HG03196 (cell line): ENCODE data around the gene CUL5.

ENCODE experiments used
- ATAC-seq: cut with Tn5 transposase; IDR thresholded peaks from one replicate; pipeline ENCODE4 v1.9.1; 2021; ENCODE audit not compliant: unreplicated experiment

The CUL5 gene

GRCh38 chr11:108008656-108009496 is at the start of gene CUL5:
Gene CUL5 (plus strand): TSS chr11:108008898. CDS start chr11:108009349, 451 bp downstream.
- ATAC-seq = peak; percentile 89

- ATAC-seq = no peak
Observed at GRCh38 chr11:107961480-107961879, 47.2 kb upstream of the CUL5 start.

DNA sequence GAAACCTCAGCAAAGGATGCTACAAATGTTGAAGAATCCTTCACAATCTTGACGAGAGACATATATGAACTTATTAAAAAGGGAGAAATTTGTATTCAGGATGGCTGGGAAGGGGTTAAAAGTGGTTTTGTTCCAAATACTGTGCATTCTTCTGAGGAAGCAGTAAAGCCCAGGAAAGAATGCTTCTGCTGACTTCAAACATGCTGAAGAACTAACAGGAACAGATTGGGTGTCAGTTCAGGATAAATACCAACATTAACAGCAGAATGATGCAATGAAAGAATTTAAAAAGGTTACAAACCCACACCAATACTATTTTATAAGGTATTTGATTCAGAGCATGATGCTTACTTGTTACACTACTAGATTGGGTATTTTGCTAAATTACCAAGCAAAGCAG is 46.5 kb upstream of the CUL5 start:
- ATAC-seq = no peak

DNA sequence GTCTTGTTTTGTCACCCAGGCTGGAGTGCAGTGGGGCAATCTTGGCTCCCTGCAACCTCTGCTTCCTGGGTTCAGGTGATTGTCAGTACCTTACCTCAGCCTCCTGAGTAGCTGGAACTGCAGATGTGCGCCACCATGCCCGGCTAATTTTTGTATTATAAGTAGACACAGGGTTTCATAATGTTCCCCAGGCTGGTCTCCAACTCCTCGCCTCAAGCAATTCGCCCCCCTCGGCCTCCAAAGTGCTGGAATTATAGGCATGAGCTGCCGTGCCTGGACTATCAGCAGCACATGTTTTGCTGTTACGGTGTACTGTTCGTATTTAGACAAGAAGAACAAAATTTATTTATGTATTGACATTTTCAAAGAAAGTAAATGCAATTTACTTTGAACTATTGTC is 45.6 kb upstream of the CUL5 start:
- no peak for ATAC-seq

- ATAC-seq = no peak
Observed at GRCh38 chr11:107969219-107969618, 39.5 kb upstream of the CUL5 start.

GRCh38 chr11:107970049-107970448 is 38.6 kb upstream of the CUL5 start:
- ATAC-seq = no peak

DNA sequence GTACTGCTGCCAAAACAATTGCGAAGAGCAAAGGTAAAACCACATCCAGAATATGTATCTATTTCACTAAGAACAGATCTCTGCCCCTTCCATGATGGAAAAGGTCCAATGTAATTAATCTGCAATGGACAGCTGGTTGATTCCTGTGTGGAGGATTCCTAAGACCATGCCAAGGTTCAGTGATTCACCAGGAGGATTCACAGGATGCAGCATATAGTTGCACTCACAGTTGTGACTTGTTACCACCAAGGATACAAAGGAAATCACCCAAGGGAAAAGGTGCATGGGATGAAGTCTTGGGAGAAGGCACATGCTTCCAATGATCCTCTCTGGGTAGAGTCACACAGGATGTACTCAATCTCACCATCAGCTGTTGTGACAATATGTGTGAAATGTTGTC is 35.1 kb upstream of the CUL5 start:
- ATAC-seq = no peak

GRCh38 chr11:107988397-107989158 is 20.1 kb upstream of the CUL5 start:
- no peak for ATAC-seq

- no peak for ATAC-seq
Observed at GRCh38 chr11:107991868-107992414, 16.8 kb upstream of the CUL5 start.

- ATAC-seq = no peak
Observed at GRCh38 chr11:107996006-107996776, 12.5 kb upstream of the CUL5 start.

DNA sequence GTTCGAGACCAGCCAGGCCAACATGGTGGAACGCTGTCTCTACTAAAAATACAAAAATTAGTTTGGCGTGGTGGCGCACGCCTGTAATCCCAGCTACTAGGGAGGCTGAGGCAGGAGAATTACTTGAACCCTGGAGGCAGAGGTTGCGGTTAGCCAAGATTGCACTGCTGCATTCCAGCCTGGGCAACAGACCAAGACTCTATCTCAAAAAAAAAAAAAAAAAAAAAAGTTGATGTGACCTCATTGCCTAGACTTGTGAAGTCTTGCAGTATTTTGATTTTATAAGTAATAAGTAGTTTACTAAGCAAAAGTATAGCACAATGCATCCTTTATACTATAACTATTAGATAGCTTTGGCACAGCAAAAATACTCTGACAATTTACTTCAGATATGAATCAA is 9.9 kb upstream of the CUL5 start:
- ATAC-seq = no peak

GRCh38 chr11:107999759-108000455 is 8.8 kb upstream of the CUL5 start:
- peak; percentile 81 for ATAC-seq

GRCh38 chr11:108002476-108002875 is 6.2 kb upstream of the CUL5 start:
- no peak for ATAC-seq

DNA sequence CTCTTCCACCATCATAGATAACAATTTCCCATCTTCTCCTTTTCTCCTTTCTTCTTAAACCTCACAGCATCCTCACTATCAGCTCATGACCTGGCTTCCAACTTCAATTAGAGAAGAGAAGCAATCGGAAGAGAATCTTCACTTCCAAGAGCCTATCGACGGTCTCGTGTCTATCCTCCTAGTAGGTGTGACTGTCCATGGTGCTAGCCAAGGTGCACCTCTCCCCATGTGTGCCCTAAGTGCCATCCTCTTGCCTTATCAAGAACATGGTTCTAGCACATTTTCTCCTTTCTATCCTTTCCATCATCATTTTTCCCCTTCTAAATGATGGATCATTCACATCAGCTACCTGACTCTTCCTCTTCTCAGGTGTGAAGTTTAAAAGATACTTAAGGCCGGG is 5.1 kb upstream of the CUL5 start:
- no peak for ATAC-seq

GRCh38 chr11:108007819-108008218 is 879 bp upstream of the CUL5 start:
- ATAC-seq = no peak

DNA sequence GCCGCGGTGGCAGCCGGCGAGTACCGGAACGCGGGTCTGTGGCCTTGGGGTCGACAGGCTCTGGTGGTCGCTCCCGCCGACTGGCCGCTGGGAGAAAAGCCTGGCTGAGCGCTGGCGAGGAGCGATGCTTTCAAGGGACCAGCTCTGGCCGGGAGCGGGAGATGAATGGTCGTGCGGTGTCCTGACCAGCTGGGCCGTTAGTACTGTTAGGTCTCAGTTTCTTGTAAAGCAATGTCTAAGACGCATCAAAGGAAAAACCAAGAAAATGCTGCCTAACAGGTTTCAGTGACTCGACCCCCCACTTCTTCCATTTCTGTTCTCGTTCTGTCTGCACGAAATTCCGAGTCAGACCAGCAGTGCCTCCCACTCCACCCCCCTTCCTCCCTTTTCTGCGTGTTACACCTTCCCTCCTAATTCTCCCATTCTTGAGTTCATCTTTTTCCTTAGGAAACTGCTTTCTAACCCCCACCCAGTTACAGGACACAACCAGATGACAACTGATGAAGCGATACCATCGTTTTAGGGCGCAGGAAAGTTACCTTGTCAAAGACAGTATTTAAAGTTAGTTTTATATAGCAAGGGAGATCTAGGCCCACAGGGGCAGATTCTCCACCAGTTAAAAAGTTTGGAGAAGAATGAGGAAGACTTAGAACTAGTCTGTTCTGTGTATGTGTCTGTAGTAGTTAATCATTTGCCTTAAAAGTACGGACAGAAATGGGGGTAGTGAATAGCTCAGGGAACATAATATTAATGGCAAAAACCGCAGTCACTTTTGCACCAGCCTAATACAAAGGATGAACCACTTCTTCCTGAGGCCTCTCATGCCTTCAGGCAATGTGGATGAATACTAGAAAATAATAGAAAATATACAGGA is 1.0 kb downstream of the CUL5 start:
- no peak for ATAC-seq

- ATAC-seq = no peak
Observed at GRCh38 chr11:108012139-108012725, 3.5 kb downstream of the CUL5 start.

- no peak for ATAC-seq
Observed at GRCh38 chr11:108016647-108017046, 7.9 kb downstream of the CUL5 start.

- no peak for ATAC-seq
Observed at GRCh38 chr11:108018708-108019107, 10.0 kb downstream of the CUL5 start.
